NCI-H524 (cell line): Measurements from ENCODE around the gene NFKB1.
A peak's percentile ranks its signal among the peaks of the same experiment; 100 is the strongest.
"Not testable (repeated sequence)": the region's sequence is repeated elsewhere in the genome, so short reads cannot be mapped to it uniquely, and the experiment has no call there.

Experiments used
- DNase-seq, 2 experiments: peaks; one replicate each; lab custom pipeline; 2025; lab: John Stamatoyannopoulos, UW

Gene NFKB1

DNA sequence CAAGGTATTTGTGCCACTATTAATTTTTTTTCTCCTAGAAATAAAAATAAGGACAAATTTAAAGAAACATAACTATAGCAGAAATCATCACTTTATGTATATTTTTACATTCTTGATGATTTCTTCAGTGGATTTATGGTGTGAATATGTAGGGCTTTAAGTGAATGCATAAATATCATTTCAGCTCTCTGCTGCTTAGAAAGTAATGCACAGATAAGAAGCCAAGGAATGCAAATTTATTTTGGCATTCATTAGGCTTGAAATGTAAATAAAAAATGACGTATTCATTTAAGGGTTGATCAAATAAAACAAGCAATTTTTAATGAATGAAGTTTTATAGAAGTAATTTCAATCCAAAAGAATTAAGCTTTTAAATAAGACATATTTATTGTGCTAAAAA lies 66.3 kb downstream of the NFKB1 start:
- no peak for DNase-seq

DNA sequence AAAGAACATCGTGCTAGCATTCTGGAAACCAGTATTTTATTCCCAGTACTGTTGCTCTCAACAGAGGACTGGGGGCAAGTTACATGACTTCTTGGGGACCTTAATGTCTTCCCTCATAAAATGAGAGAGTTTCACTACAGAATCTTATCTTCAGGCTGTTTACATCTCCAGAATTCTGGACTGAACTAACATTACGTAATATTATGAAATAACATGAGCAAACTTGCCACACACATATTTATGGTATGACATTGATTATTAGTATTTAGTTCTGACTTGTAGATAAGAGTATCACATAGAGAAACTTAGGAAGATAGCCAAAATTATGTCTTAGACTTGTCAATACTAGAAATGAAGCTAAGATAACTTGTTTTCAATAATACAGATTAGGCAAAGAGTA lies 68.0 kb downstream of the NFKB1 start:
- DNase-seq = no peak

DNA sequence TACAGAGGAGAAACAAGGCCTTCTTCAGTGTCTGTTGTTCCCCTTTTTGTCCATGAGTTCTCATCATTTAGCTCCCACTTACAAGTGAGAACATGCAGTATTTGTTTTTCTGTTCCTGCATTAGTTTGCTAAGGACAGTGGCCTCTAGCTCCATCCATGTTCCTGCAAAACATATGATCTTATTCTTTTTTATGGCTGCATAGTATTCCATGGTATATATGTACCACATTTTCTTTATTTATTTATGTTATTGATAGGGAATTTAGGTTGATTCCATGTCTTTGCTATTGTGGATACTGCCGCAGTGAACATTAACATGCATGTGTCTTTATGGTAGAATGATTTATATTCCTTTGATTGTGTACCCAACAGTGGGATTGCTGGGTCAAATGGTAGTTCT lies 69.1 kb downstream of the NFKB1 start:
- not testable (repeated sequence) for DNase-seq

DNA sequence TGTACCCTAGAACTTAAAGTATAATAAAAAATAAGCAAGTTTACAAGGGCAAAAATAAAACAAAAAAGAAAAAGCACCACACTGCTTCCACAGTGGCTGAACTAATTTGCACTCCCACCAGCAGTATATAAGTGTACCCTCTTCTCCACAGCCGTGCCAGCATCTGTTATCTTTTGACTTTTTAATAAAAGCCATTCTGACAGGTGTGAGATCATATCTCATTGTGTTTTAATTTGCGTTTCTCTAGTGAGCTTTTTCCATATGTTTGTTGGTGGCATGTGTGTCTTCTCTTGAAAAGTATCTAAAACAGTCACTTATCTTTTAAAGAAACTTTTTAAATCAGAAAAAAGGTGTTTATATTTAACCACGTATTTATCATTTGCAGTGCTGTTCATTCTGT lies 71.3 kb downstream of the NFKB1 start:
- DNase-seq = no peak

DNA sequence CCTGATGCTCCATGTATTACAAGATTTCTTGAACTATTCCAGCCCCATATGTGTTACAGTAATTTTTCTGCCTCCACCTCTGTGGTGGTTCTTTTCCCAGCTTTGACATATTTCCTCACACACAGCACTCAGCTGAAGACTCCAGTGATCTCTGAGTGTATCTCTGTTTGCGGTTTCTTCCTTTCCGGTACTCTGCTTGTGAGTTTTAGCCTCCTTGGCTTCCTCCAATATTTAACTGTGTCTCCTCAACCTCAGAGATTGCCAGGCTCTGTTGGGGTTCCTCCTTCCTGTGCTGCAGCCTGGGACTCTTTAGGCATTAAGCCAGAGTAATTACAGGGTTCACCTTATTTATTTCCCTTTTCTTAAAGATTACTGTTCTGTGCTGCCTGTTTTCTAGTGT lies 73.2 kb downstream of the NFKB1 start:
- DNase-seq = no peak

DNA sequence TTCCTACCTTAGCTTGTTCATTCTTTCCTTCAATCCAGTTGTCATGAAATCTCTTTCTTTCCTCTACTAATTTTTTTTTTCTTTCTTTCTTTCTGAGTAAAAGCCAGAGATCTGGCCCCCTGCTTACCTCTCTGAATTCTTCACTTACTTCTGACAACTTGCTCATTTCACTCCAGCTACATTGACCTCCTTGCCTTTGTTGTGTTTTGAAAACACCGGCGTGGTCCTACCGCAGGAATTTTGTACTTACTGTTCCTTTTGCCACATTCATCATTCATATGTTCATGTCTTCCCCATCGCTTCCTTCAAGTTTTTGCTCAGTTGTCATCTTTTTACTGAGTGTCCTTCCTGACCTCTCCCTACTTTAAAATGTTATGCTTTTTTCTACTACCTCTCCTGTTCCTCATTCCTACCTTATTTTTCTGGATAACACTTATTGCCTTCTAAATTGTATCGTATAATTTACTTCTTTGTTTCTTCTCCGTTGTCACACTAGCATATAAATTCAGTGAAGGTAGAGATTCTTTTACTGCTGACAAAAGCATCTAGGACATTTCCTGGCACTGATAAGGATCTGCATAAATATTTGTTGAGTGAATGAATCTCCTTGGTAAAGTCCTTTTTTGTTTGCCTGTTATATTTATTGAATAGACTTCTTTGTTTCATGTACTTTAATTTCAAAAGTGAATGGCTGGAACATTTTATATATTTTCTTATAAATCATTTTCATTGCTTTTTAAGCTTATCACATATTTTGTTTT lies 74.4 kb downstream of the NFKB1 start:
- DNase-seq = no peak

DNA sequence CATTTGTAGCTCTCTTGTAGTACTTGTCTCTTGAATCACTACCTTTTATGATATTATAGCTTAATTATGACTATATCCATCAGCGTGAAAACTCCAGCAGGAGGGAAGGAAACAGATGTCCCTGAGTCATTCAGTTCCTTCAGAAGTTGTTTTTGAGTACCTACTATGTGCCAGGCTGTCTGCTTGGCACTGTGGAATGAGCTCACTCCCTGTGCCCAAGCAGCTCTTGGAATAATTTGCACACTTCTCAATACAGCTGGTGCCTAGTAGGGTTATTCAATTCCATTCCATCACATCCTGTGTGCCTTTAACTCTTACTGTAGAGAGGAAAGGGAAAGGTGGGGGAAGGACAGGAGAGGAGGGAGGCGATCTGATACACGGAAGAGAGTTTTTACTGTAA lies 77.1 kb downstream of the NFKB1 start:
- DNase-seq = no peak

DNA sequence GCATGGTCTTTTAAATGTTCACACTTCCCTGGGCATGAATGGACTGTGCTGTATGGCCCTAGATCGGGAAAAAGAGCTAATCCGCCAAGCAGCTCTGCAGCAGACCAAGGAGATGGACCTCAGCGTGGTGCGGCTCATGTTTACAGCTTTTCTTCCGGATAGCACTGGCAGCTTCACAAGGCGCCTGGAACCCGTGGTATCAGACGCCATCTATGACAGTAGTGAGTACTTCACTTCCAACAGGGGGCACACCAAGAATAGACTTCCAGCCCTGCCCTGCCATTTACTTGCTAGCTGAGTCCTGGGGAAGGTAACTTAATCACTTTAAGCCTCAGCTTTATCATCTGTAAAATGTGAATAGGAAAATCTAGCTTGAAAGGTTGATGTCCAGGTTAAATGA lies 77.7 kb downstream of the NFKB1 start:
- DNase-seq = peak in 1 of 2 experiments; percentile 0

DNA sequence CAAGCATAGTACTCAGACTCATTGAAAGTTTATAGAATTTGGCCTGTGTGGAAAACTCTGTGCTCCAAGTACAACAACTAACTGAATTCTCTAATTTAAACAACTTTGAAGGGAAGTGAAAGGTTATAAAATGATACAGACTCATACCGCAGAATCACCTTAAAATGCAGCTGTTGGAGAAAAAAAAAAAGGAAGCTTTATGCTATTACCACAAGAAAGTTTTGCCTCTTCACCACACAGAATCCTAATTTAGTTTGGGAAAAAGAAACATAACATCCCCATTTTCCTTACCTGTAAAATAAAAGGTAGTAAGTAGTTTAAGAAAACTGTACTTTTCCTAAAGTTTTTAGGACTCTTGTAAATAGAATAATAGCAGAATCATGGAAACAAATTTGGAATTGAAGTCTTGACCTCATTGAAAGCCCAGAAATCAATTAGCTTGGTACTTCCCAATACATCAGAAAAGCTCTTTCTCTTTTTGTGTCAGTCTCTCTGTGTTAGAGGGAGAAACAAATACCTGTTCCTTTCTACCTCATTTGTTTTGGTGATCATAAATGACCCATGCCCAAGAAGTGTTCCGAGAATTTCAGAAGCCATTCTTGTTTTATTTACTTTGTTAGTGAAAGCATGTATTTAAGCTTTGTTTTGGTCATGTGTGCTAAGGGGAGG lies 78.8 kb downstream of the NFKB1 start:
- DNase-seq = no peak

DNA sequence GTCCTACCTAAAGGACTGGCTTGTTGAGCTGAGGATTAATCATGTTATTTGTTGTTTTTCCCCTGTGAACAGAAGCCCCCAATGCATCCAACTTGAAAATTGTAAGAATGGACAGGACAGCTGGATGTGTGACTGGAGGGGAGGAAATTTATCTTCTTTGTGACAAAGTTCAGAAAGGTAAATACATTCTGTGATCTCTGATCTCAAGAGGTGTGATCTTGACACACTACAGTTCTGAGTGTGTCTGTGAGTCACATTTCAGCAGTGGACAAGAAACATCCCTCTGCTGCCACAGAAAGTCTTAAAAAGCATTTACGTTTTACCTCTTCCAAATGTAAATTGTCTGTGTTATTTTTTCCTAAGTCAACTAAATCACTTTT lies 79.3 kb downstream of the NFKB1 start:
- no peak for DNase-seq

DNA sequence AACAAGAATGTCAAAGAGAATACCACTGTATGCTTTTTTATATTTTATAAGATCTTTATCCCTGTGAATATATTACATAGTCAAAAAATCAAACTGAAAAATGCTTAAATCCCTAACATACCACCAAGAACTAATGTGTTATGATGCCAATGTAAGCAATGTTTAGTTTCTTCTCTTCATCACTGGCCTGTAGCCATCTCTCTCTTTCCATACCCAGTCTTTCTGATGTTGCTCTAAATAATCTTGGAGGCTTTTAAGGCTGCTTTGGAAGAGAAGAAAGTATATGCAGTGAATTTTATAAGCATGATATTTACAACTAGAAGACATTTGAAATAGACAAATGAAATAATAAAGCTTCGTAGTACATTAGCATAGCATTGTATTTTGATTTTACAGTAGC lies 82.9 kb downstream of the NFKB1 start:
- DNase-seq = no peak

DNA sequence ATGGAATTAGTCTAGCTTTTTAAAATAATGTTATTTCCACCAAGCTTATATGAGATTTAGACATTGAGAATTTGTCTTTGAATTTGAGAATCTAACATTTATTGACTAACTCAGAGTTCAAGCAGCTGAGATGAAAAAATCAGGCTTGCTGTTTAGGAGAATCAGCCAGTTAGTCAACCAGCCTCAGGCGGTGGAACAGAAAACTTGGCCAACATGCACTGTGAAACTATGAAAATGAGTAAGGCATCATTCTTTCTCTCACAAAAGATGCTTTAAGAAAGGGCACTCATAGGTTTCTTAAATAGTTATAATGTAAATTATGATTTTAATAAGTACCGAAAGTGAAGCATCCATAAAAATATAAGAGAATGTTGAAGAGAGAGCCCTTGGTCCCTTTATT lies 84.2 kb downstream of the NFKB1 start:
- DNase-seq = no peak

DNA sequence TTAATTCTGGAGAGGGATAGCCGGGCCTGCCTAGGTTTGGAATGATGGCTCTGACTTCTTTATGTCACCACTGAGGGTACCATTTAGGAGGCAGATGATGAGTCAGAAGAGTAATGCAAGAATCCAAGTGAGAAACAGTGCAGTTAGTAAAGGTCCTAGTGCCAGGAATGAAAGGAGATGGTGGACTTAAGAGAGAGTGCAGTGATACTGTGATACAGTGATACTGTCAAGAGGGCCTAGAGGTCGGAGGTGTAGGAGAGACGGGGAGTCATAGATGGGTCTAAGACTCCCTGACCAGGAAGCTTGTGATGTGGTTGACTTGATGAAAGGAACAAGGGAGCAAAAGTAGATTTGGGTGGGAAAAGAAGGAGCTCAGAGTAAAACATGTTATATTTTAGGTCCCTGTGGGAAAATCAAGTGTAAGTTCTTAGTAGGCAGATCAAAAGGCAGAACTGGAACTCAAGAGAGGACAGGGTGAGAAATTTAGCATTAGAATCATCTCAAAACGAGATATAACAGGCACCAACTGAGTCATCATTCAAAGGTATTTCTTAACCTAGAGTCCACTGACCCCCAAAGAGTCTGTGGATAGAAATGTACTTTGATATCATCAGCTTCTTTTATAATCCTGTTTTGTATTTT lies 85.0 kb downstream of the NFKB1 start:
- DNase-seq = no peak

DNA sequence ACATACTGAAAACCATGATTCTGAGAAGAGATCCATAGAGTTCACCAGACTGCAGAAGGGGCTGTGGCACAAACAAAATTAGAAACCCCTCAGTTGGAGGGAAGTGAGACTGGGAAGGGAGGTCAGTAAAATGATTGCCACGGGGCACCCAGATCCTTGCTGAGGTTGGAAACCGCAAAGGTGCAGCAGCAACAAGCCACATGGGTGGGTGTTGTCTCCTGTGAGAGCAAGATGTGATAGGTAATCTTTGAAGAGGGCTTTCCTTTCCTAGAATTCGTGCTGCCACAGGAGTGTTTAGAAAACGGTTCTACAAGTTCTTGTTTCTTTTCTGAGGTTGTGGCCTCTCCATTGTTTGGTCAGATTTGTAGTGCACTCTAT lies 85.5 kb downstream of the NFKB1 start:
- no peak for DNase-seq

DNA sequence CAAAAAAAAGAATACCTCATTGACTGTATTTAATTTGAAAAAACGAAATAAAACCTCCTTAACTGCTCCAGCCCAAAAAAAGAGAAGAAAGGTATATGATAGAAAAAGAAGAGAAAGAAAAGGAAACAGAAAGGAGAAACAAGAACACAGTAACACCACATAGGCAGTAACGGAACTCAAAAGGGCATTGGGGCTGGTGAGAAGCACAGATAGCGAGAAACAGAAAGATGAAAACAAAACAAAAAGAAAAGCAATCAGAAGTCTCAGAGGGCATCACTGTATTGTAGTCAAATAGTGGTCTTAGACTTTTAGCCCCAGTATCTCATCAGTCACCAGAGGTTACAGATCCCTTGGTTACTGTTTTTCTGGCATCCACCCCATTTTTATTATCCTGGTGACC lies 88.6 kb downstream of the NFKB1 start:
- DNase-seq = no peak

DNA sequence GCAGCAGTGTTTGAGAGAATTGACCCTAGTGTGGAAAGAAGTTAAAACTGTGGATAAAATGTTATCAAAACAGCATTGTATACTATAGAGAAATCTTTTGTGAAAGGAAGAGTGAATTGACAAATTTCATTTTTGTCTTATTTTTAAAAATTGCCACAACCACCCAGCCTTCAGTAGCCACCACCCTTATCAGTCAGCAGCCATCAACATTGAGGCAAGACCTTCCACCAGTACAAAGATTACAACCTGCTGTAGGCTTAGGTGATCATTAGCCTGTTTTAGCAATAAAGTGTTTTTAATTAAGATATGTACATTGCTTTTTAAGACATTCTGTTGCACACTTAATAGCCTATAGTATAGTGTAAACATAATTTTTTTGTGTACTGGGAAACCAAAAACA lies 91.1 kb downstream of the NFKB1 start:
- DNase-seq = no peak

DNA sequence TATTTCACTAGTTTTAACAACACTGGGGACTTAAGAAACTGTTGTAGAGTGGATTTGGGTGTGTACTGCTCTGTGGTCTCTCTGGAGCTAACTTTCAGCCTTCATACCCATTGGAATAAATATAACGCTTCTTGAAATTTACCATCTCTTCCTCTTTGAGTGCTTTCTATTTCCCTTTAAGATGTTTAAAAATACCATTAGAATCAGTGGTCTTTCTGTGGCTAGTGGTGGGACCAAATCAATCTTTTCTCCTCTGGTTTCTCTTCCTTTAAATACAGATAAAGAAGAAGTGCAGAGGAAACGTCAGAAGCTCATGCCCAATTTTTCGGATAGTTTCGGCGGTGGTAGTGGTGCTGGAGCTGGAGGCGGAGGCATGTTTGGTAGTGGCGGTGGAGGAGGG lies 92.0 kb downstream of the NFKB1 start:
- no peak for DNase-seq

DNA sequence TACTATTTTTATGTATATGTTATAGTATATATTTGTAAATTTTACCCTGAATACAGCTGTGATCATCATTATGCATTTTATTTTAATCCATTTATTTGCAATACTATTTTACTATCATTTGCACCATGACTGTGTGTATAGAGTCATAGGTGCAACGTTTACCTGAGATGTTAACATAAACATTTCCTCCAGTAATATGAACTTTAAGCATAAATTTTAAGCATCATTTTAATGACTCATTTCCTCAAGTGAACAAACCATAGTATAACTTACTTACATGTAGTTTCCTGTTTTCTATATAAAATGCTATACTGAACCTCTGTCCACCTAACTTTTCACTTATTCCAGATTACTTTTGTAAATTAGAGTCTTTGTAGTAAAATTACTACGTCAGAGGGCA lies 92.8 kb downstream of the NFKB1 start:
- DNase-seq = no peak

DNA sequence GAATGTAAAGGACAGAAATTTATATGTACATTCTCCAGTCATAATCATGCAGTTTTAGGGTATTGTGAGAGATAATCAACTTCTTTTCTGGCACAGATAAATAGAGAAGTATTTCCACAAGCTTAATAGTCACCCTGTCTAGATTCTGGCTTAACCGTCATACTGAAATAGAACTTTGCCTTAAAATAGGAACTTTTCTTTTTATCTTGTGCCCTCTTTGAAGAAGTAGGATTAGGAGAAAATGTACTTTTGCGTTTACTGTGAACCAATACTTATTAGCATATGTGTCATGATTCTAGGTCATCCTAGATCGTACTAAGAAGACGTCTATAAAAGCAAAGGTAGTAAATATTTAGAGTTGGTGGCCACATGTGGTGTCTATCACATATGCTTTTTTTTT lies 95.4 kb downstream of the NFKB1 start:
- no peak for DNase-seq

DNA sequence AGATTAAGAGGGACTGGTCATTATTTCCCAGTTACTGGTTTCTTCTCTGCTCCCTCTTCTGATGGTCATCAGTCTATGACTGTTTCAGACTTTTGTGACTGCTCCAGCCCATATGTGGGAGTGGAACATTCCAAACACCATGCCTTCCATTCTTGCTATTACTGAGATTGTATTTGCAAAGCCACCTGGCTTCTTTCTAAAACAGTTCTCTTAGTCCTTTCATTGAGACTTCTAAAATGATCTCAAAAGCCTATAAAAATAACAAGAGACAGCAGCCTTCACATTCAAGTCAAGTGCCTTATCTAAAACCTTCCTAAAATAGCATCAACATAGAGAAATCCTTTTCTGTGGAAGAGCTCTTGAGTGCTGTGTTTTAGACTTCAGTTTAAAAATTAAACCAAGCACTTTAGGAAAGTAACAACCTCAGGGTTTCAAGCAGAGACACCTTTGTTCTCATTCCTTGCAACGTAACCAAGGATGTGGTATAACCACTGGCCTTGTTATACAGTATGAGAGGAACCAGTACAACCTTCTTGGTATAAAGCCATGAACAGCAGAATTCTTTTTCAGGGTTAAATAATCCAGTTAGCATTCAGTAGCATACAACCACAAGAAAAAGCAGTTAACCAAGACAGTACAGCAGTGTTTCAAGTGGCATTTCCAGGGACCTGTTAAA lies 97.1 kb downstream of the NFKB1 start:
- DNase-seq = no peak

DNA sequence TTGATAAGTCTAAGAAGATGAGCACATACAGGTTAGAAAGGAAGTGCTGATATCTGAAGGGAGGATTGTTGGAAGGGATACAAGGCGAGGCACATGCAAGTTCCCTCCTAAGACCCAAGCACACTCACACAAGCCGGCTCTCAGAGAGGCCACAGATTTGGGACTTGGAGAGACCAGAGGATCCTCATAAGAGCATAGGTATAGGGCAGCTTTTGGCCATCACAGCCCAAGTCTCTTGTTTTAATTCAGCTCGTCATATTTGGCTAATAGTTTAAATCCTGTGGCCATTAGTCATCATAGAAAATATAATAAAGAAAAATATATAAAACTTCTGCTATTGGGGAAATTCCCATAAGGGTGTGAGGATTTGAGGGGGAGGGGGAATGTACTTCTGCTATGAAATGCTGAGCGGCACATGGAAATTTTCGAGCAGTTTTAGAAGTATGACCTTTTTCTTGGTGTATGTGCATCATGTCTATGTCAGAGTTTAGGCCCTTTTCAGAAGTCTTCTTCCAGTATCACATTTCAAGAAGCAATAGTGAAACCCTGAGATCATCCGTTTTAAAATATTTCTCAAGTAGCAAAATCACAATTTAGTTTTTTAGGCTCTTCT lies 97.7 kb downstream of the NFKB1 start:
- no peak for DNase-seq

DNA sequence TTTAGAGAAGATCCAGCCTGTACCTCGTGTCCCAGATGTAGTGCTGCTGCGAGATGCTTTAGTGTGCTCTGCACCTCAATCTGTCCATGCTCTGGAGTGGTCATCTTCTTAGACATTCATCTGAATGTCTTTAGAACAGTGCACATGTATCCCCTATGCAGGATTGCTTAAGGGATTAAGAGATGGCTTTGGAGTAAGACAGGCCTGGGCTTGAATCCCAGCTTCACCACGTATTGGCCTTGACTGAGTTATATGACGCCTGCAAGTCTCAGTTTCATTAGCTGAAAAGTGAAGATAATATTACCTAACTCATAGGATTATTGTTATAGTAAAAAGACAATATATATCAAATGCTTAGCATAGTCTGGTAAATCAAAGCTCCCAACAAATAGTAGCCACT lies 98.3 kb downstream of the NFKB1 start:
- peak in 1 of 2 experiments; percentile 22 for DNase-seq

DNA sequence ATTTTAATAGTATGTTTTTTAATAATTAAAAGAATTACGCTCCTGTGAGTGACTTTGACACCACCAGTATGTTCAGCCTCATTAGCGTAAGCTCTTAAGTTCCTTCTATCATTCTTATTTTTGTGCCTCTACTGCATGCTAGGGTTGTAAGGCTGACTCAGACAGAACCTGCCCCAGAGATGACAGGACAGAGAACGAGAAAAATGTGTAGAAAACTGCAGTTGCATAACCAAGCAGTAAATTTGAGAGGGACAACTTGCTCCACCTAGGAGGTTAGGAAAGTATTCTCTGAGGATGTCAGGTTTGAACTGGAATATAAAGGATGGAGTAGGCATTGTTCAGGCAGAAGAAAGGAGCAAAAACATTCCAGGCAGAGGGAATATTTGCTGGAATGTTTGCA lies 98.7 kb downstream of the NFKB1 start:
- DNase-seq = no peak
